ENCODE results near the gene GAL3ST2.
"Not testable (repeated sequence)": the region's sequence is repeated elsewhere in the genome, so short reads cannot be mapped to it uniquely, and the experiment has no call there.

The GAL3ST2 gene

GRCh38 chr2:241796209-241796608 lies 19.6 kb downstream of the GAL3ST2 start:
- no peak for DNase-seq

DNA sequence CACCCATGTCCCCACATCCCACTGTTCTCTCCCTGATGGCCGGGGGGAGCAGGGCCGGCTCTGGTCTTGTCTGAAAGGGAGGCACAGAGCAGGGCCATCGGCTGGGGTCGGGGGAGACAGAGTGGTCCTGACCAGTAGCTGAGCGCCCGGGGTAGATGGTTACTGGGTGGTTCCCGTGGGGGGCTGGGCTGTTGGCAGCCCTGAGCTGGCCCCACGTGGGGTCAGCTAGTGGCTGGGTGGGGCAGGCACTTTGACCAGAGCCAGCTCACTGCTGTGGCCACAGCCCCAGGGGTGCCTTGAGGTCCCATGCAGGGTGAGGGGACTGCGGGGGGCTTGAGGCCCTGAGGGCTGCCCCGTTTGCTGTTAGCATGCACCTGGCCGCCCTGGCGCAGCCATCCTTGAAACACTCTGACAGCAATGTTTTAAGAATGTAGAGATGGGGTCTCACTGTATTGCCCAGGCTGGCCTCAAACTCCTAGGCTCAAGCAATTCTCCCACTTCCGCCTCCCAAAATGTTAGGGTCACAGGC lies 20.1 kb downstream of the GAL3ST2 start:
- no peak for DNase-seq

GRCh38 chr2:241797441-241798080 lies 20.9 kb downstream of the GAL3ST2 start:
- DNase-seq, result no peak

GRCh38 chr2:241798081-241798630 lies 21.5 kb downstream of the GAL3ST2 start:
- DNase-seq, result no peak

- no peak for DNase-seq
Observed at GRCh38 chr2:241798631-241799521, 22.3 kb downstream of the GAL3ST2 start.

DNA sequence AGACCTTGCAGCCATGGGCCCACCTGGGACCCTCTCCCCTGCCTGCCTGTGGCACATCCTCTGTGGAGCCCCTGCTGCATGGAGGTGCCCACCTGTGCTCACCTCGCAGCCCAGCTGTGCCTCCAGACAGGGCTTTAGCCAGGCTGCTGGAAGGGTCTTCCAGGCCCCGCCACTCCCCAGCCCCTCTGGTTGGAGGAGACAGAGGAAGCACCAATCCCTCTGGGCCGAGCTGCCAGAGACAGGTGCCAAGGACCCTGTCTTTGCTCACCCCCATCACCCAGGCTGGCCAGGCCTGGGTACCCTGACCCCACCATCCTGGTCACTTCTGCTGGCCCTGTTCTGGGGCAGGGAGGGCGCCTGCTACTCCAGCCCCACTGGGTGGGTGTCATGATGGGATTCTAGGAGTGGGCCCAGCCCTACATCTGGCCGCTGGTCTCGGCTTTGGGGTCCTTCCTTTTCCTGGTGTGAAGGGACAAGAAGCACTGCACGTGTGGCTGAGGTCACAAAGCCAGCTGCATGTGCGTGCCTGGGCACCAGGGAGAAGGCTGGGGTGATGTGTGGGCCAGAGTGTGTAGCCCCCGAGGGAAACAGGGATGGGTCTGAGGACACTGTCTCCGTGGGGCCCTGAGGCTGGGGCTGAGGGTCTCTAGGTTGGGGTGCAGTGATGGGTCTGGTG lies 23.0 kb downstream of the GAL3ST2 start:
- DNase-seq, result no peak

- DNase-seq, result not testable (repeated sequence)
Observed at GRCh38 chr2:241800198-241800903, 23.7 kb downstream of the GAL3ST2 start.

DNA sequence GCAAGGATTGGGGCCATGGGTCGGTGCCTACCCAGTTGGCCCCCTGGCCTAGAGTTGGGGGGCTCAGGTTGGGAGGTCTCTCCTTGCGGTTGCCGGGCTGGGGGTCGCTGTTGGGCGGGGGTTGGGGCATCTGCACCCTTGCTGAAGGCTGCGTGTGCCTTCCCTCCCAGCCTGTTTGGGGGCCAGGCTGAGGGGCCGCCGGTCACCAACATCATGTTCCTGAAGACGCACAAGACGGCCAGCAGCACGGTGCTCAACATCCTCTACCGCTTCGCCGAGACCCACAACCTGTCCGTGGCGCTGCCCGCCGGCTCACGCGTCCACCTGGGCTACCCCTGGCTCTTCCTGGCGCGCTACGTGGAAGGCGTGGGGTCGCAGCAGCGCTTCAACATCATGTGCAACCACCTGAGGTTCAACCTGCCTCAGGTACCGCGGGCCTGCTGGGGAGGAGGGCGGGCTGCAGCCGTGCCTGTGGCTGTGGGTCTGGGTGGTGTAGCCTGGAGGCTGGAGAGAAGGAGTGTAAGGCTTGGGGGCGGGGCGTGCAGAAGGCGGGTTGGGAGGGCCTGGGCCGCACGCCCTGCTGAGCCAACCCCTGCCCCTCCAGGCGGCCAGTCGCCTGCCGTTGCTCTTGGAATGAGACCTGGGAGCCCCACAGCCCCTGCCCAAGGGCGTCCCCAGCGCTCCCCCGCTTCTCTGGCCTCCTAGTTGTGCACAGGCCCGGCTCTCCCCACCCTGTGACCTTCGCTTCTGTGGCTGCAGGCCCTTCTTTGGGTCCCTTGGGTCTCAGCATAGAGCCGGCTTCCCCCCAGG lies 25.2 kb downstream of the GAL3ST2 start:
- DNase-seq, result no peak

GRCh38 chr2:241802421-241803318 lies 26.0 kb downstream of the GAL3ST2 start:
- DNase-seq, result no peak

DNA sequence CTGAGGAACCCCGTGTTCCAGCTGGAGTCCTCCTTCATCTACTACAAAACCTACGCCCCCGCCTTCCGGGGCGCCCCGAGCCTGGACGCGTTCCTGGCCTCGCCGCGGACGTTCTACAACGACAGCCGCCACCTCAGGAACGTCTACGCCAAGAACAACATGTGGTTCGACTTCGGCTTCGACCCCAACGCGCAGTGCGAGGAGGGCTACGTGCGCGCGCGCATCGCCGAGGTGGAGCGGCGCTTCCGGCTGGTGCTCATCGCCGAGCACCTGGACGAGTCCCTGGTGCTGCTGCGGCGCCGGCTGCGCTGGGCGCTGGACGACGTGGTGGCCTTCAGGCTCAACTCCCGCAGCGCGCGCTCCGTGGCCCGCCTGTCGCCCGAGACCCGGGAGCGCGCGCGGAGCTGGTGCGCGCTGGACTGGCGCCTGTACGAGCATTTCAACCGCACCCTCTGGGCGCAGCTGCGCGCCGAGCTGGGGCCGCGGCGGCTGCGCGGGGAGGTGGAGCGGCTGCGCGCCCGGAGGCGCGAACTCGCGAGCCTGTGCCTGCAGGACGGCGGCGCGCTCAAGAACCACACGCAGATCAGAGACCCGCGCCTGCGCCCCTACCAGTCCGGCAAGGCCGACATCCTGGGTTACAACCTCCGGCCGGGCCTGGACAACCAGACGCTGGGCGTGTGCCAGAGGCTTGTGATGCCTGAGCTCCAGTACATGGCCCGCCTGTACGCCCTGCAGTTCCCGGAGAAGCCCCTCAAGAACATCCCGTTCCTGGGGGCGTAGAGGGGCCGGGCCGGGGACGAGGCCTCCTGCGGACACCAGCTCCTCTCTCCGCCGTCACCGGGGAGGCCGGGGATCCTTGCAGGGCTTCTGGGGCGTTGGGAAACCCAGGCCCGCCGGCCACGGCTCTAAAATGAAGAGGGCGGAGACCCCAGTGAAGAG lies 27.0 kb downstream of the GAL3ST2 start:
- peak; percentile 38 for DNase-seq

DNA sequence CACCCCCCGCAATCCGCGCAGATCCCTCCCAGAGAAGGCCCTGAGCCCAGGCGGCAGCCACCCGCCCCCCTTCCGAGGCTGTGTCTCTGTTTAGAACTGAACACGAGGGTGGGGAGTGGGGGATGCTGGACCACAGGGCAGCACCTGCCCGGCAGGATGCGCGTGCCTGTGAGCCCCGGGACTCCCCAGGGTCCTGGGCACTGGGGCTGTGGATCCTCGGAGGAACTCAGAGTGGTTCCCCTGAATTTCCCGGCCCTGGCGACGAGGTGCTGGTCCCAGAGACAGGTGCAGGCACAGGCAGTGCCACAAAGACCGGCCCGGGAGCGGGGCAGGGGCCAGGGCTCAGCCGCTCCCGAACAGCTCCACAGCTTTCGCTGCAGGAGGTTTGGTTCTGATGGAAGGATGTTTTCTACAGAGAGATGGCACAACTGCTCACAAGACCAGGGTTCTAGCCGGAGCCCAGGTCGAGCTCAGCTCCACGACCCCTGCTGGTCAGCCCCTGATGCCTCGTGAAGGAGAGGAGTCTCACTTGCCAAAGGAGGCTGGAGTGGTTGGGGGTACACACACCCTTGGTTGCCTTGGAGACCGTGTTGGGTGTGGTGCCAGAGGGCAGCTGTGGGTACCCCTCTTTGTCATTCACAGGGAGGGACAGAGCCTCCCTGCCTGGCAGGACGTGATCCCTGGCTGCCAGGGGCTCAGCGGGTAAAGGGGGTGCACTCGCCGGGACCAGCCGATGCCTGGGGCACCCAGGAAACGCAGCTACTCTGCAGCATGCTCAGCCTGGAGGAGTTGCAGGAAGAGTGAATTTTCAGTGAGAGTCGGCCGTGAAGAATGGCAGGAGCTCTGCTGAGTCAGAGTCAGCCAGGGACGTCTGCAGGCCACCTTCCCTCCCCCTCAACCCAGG lies 28.0 kb downstream of the GAL3ST2 start:
- no peak for DNase-seq

GRCh38 chr2:241806217-241806616 lies 29.6 kb downstream of the GAL3ST2 start:
- DNase-seq, result not testable (repeated sequence)

DNA sequence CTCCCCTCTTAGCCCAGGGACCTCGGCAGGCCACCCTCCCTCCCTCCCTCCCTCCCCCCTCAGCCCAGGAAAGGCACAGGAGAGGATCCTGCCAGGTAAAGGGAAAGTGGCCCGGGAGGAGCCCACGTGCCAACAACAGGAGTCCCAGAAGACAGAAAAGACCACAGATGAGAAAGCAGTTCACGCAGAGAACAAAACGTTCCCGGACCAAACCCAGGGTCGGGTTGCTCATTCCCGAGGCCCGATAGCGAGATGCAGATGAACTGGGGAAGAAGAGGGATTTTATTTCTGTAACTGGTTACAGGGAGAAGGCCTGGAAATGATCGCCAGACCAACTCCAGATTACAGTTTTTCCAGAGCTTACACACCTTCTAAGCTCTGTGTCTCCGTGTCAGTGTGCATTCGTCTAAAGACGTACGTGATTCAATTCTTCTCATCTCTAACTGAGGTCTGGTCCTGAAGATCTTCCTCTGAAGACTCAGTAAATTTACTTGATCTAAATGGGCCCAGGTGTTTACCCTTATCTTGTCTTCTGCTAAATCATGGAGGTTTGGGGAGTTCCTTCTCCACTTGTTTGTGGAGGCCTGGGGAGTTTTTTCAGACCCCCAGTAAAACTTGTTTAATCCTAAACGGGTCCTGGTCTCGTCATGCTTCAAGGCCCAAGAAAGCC lies 31.6 kb downstream of the GAL3ST2 start:
- DNase-seq, result no peak

DNA sequence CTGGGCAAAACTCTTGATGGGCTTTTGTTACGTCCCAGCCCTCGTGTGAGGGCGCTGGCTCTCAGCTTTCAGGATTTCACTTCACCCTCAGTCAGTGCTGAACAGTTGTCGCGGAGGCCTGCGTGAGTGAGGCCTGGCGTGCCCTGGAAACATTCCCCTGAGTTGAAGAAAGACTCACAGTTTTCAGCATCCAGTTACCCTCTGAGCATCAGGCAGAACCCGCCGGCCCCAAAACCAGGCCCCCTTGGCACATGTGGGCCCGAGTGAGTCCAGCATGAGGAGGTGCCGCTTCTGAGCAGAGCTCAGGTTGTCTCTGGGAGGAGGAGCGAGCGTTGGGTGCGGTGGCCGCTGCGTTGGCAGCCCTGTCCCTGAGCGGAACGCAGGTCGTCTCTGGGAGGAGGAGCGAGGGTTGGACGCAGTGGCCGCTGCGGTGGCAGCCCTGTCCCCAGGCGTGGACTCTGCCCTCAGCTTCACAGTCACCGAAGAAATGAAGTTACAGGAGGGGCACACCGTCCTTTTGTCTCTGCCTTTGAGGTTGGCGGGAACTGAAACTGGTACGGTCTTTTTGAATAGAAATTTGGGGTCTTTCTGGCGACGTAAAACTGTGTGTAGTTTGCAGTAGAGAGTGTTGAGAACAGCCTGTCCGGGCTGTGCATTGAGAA lies 32.2 kb downstream of the GAL3ST2 start, which contains the start of gene NEU4:
Gene NEU4, plus strand, starts transcription at position 473 of the 662 bp plus-strand sequence. CDS start 5,292 bp downstream, outside the sequence.
- DNase-seq, result no peak

DNA sequence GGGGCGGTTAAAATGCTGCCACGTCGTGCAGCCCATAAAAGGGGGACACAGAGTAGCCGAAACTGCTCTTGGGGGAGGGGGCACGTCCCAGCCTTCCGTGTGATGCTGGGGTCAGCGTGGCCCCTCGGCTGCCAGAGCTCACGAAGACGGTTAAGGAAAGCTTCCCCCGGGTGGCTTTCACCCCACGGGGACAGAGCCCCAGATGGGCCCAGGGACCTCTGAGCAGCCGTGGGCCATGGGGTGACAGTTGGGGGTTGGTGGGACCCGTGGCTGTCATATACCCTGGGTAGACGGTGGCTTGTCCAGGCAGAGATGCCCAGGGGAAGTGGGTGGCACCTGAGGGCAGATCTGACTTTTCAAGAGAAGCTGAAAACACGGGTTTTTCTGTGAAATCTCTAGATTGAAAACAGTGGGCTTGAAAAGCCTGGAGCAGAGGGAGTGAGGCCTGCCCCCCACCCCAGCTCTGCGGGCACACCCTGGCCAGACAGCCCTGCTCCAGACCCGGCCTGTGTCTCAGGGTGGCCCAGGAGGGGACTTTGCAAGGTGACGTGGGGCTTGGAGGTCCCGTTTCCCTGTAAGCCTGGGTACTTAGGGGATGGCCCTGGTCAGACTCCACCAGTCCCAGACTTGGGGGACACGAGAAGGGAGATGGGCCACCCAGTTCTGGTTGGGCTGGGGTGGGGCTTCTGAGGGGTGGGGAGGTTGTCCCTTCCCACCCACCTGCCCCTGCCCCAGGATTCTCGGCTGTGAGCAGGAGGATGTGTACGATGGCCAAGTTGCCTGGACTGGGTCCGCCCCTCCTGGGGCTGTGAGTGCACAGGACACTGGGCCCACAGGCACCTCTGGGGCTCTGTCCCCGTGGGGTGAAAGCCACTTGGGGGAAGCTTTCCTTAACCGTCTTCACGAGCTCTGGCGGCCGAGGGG lies 33.0 kb downstream of the GAL3ST2 start:
- no peak for DNase-seq
